ENCODE data around the gene SPNS2.

DNA sequence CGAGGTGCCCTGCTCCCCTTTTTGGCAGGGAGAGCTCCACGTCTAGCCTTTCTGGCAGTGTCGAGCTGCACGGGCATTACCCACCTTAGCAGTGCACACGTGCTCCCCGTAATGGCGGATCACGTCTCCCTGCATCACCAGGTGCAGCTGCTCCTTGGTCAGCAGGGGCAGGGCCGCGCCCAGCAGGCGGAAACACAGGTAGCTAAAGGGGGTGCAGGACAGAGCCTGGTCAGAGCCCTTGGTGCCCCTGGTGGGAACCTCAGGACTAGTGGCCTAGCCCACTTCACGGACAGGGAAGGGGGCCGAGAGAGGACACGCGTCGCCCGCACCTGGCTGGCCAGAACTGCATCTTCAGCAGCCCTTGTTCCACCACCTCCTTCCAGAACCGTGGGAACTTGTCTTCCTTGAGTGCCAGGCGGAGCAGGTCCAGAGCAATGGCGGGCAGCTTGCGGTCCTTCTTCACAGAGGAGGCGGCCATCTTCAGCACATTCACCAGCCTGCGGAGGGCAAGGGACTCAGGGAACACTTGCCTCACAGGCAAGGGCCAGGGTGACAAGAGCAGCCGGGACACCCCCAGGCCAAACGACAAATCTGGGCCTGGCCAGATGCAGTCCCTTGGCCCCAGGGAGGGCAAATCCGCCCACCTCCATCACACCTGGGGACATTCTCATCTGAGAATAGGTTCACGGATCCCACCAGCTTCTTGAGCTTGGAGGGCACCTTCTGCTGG lies 53.3 kb downstream of the SPNS2 start:
- TF ChIP-seq, protein P1, sequence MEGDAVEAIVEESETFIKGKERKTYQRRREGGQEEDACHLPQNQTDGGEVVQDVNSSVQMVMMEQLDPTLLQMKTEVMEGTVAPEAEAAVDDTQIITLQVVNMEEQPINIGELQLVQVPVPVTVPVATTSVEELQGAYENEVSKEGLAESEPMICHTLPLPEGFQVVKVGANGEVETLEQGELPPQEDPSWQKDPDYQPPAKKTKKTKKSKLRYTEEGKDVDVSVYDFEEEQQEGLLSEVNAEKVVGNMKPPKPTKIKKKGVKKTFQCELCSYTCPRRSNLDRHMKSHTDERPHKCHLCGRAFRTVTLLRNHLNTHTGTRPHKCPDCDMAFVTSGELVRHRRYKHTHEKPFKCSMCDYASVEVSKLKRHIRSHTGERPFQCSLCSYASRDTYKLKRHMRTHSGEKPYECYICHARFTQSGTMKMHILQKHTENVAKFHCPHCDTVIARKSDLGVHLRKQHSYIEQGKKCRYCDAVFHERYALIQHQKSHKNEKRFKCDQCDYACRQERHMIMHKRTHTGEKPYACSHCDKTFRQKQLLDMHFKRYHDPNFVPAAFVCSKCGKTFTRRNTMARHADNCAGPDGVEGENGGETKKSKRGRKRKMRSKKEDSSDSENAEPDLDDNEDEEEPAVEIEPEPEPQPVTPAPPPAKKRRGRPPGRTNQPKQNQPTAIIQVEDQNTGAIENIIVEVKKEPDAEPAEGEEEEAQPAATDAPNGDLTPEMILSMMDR (IDR thresholded peaks at IDR 0.05) = no peak
- TF ChIP-seq POLR2A (IDR thresholded peaks at IDR 0.05) = no peak

All from Peyer's patch (tissue), 4 donors.